ENCODE data around the gene PCYT1A.

DNA sequence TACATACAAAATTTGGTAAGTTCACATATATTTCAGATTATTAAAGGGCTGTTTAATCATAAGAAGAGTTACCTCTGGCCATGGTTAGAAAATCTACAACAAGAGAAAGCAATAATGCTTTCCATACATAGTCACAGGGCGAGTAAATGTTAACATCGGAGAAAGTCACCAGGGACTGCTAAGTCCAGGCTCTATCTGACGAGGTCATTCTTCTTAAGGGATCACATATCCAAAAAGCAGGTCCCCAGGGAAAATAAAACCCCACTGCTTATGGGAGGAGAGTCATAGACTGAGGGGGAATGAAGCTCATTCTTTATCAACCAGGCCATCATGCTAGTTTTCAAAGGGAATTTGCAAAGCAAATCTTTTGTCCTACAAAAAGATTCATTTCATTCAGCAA, 3.1 kb downstream of the PCYT1A start:
- TF ChIP-seq EZH2 (IDR thresholded peaks at IDR 0.05): no peak
- TF ChIP-seq POLR2AphosphoS5 (IDR thresholded peaks at IDR 0.05; ENCODE audit: borderline replicate concordance, low read depth, low read length): no peak
